K562 (cell line): ENCODE measurements around the gene RNASEH2A. TPM values are rescaled to one million over a fixed set of nuclear protein-coding genes. Genes with fewer than 3 reads are reported as not detected.

Experiments
- ASH1L ChIP-seq: fragments of 450-650 bp; IDR thresholded peaks from 2 replicates; pipeline ENCODE4 v1.6.1; 2018; ENCODE audit warnings: borderline replicate concordance, mild to moderate bottlenecking, low read depth; ENCODE audit not compliant: partially characterized antibody
- BHLHE40 ChIP-seq: IDR thresholded peaks from 2 replicates; pipeline ENCODE4 v1.6.1; 2011; ENCODE audit warnings: low read length, improper control_type of control experiment
- CBFA2T2 ChIP-seq: fragments of 450-650 bp; conservative IDR thresholded peaks from 2 replicates; pipeline ENCODE4 v1.6.1; 2017; ENCODE audit warnings: mild to moderate bottlenecking
- DNMT1 ChIP-seq: fragments of 450-650 bp; IDR thresholded peaks from 2 replicates; pipeline ENCODE4 v1.6.1; 2016; ENCODE audit warnings: antibody characterized with exemption, mild to moderate bottlenecking
- NFIC ChIP-seq: fragments of 450-650 bp; IDR thresholded peaks from 2 replicates; pipeline ENCODE4 v1.6.1; 2017; ENCODE audit warnings: mild to moderate bottlenecking, inconsistent platforms
- NR4A1 ChIP-seq, 2 experiments: fragments of 250-450 bp in 1 of 2; fragments of 450-650 bp in 1 of 2; sonication (Bioruptor Pico) in 1 of 2; IDR thresholded peaks; 2 replicates each; pipeline versions ENCODE4 v1.4.0 to v1.6.1; 2016 to 2020; ENCODE audit warnings: mild to moderate bottlenecking in 2 of 2, missing compliant biosample characterization in 1 of 2, missing genetic modification characterization in 1 of 2, moderate library complexity in 1 of 2
- PCBP2 ChIP-seq: fragments of 200-400 bp; formaldehyde crosslinking; IDR thresholded peaks from 2 replicates; pipeline ENCODE4 v1.6.1; 2018; ENCODE audit warnings: low read length, low read depth, mild to moderate bottlenecking, moderate library complexity; ENCODE audit not compliant: poor library complexity, severe bottlenecking
- SMARCA5 ChIP-seq: fragments of 450-650 bp; IDR thresholded peaks from 2 replicates; pipeline ENCODE4 v1.6.1; 2016
- SMARCB1 ChIP-seq: IDR thresholded peaks from 2 replicates; pipeline ENCODE4 v1.6.1; 2011; ENCODE audit warnings: improper control_type of control experiment, low read depth; ENCODE audit not compliant: insufficient read length
- SRF ChIP-seq, 2 experiments: fragments of 250-450, 450-650 bp in 1 of 2; sonication (Bioruptor Pico) in 1 of 2; sonication (generic) in 1 of 2; formaldehyde crosslinking; IDR thresholded peaks; 2 replicates each; pipeline versions ENCODE4 v1.5.0 to v1.5.1; 2020 to 2022; ENCODE audit warnings: mild to moderate bottlenecking in 1 of 2, missing genetic modification reagents in 1 of 2
- TAF15 ChIP-seq: fragments of 200-400 bp; formaldehyde crosslinking; IDR thresholded peaks from 2 replicates; pipeline ENCODE4 v1.6.1; 2017; ENCODE audit warnings: mild to moderate bottlenecking, low read depth, low read length, moderate library complexity
- XRCC3 ChIP-seq: fragments of 450-650 bp; IDR thresholded peaks from 2 replicates; pipeline ENCODE4 v1.6.1; 2017; ENCODE audit warnings: mild to moderate bottlenecking, moderate library complexity
- ZNF561 ChIP-seq: fragments of 450-650 bp; formaldehyde crosslinking; conservative IDR thresholded peaks from 2 replicates; pipeline ENCODE4 v1.4.0; 2020; ENCODE audit warnings: mild to moderate bottlenecking, moderate library complexity
- ZNF695 ChIP-seq: fragments of 450-650 bp; formaldehyde crosslinking; IDR thresholded peaks from 2 replicates; pipeline ENCODE4 v1.4.0; 2020; ENCODE audit warnings: mild to moderate bottlenecking, moderate library complexity
- polyA plus RNA-seq, 8 experiments: library from polyadenylated mRNA; depleted of rRNA in 4 of 8; stranded (reverse) in 5 of 8; unstranded in 3 of 8; fragments of >200 nt; fragmentation: Nextera tagmentation in 2 of 8; fragmentation: Illumina TruSeq in 1 of 8; extraction: Ambion mirVana in 2 of 8; extraction: Trizol in 1 of 8; gene quantifications; 2 replicates each; pipeline versions ENCODE4 v1.2.1 to v1.2.3, GENCODE V29; 2011 to 2014; ENCODE audit warnings: inconsistent platforms in 1 of 8, missing spikeins in 1 of 8
- total RNA-seq, 7 experiments: library from RNA; depleted of rRNA in 6 of 7; stranded (reverse); fragments of >200 nt in 6 of 7; fragmentation: Illumina TruSeq in 2 of 7; extraction: Trizol in 2 of 7; gene quantifications; 2 replicates each; pipeline versions ENCODE4 v1.2.1 to v1.2.3, GENCODE V29; 2011 to 2021; ENCODE audit warnings: low replicate concordance in 1 of 7
- TF ChIP-seq, protein P1 (sequence below), 2 experiments: fragments of 450-650 bp; formaldehyde crosslinking in 1 of 2; IDR thresholded peaks; 2 replicates each; pipeline versions ENCODE4 v1.4.0 to v1.6.1; 2014 to 2020; ENCODE audit warnings: mild to moderate bottlenecking in 2 of 2, borderline replicate concordance in 1 of 2, low read depth in 1 of 2
- TF ChIP-seq, protein P2 (sequence below): fragments of 250-450 bp; sonication (Bioruptor Pico); IDR thresholded peaks from 2 replicates; pipeline ENCODE4 v1.8.0; 2022; ENCODE audit warnings: inconsistent platforms, mild to moderate bottlenecking, moderate library complexity, borderline replicate concordance
- TF ChIP-seq, protein P3 (sequence below): fragments of 450-650 bp; formaldehyde crosslinking; IDR thresholded peaks from 2 replicates; pipeline ENCODE4 v1.4.0; 2022; ENCODE audit warnings: missing genetic modification characterization

RNASEH2A gene
- total and polyA plus RNA-seq, 9 of the 15 experiments (the other 6 are each of a cell fraction or from before 2014, with no cell fraction given): 22.3 to 78.0 (median 61.7) TPM

DNA sequence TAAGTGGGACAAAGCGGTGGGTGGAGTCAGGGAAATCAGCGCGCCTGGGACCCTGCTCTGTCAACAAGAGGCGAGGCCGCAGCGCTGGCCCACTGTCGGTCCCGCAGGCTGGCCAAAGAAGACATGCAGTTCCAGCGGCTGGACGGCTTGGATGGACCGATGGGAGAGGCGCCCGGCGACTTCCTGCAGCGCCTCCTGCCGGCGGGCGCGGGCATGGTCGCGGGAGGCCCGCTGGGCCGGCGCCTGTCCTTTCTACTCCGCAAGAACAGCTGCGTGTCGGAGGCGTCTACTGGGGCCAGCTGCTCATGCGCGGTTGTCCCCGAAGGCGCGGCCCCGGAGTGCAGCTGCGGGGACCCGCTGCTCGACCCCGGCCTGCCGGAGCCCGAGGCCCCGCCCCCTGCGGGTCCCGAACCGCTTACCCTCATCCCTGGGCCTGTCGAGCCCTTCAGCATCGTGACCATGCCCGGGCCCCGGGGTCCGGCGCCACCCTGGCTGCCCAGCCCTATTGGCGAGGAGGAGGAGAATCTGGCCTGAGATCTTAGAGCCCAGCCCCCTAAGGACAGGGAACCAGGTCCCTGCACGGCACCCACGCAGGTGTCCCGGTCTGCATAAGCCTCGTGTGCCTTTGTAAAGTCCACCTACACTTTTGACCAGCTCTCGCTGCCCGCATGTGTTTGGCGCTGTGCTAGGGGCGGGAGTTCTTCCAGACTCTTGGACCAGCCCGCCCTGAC lies 48.7 kb upstream of the RNASEH2A start (continued):
- TF ChIP-seq ZNF561 (CRISPR knock-in tag) (no peak), SMARCA5 (no peak), PCBP2 (no peak), DNMT1 (no peak), NFIC (peak; percentile 46; the same call in 1 of the 2 replicates), NR4A1 (CRISPR knock-in tag; IDR thresholded peaks at IDR 0.05) (no peak), NR4A1 (tag; IDR thresholded peaks at IDR 0.05) (no peak), ASH1L (no peak), XRCC3 (no peak), SMARCB1 (no peak), TAF15 (no peak), SRF (CRISPR knock-in tag; IDR thresholded peaks at IDR 0.05) (0 out of 4 replicates have a peak, but pooled peaks of 1 of the 2 experiments have one; percentile 49), ZNF695 (CRISPR knock-in tag) (no peak), CBFA2T2 (peak; percentile 22; the same call in 1 of the 2 replicates), BHLHE40 (peak; percentile 38; the same call in 1 of the 2 replicates)
- TF ChIP-seq, protein P1, sequence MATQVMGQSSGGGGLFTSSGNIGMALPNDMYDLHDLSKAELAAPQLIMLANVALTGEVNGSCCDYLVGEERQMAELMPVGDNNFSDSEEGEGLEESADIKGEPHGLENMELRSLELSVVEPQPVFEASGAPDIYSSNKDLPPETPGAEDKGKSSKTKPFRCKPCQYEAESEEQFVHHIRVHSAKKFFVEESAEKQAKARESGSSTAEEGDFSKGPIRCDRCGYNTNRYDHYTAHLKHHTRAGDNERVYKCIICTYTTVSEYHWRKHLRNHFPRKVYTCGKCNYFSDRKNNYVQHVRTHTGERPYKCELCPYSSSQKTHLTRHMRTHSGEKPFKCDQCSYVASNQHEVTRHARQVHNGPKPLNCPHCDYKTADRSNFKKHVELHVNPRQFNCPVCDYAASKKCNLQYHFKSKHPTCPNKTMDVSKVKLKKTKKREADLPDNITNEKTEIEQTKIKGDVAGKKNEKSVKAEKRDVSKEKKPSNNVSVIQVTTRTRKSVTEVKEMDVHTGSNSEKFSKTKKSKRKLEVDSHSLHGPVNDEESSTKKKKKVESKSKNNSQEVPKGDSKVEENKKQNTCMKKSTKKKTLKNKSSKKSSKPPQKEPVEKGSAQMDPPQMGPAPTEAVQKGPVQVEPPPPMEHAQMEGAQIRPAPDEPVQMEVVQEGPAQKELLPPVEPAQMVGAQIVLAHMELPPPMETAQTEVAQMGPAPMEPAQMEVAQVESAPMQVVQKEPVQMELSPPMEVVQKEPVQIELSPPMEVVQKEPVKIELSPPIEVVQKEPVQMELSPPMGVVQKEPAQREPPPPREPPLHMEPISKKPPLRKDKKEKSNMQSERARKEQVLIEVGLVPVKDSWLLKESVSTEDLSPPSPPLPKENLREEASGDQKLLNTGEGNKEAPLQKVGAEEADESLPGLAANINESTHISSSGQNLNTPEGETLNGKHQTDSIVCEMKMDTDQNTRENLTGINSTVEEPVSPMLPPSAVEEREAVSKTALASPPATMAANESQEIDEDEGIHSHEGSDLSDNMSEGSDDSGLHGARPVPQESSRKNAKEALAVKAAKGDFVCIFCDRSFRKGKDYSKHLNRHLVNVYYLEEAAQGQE (IDR thresholded peaks at IDR 0.05; ENCODE audit: borderline replicate concordance): peak; percentile 77
- TF ChIP-seq, protein P1 (CRISPR knock-in tag; IDR thresholded peaks at IDR 0.05; ENCODE audit: low read depth): no peak
- TF ChIP-seq, protein P2, sequence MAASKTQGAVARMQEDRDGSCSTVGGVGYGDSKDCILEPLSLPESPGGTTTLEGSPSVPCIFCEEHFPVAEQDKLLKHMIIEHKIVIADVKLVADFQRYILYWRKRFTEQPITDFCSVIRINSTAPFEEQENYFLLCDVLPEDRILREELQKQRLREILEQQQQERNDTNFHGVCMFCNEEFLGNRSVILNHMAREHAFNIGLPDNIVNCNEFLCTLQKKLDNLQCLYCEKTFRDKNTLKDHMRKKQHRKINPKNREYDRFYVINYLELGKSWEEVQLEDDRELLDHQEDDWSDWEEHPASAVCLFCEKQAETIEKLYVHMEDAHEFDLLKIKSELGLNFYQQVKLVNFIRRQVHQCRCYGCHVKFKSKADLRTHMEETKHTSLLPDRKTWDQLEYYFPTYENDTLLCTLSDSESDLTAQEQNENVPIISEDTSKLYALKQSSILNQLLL (CRISPR knock-in tag): no peak
- TF ChIP-seq, protein P3, sequence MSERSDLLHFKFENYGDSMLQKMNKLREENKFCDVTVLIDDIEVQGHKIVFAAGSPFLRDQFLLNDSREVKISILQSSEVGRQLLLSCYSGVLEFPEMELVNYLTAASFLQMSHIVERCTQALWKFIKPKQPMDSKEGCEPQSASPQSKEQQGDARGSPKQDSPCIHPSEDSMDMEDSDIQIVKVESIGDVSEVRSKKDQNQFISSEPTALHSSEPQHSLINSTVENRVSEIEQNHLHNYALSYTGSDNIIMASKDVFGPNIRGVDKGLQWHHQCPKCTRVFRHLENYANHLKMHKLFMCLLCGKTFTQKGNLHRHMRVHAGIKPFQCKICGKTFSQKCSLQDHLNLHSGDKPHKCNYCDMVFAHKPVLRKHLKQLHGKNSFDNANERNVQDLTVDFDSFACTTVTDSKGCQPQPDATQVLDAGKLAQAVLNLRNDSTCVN (CRISPR knock-in tag): no peak
